ENCODE results near the gene BFSP1.

Gene BFSP1

DNA sequence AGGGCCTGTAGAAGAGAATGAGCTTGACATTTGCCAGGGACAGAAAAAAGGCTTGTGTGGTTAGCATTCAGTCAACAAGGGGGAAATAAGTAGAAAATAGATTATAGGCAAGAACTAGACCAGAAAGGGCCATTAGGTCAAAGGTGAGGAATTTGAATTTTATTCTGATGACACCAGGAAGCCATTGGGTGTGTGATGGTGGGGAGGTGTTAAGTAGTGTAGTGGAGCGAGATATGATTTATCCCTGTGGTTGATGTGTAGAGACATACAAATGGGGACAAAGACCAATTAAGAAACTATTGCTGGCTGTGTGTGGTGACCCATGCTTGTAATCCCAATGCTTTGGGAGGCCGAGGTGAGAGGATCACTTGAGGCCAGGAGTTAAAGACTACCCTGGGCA lies 49.7 kb upstream of the BFSP1 start:
- CTCF ChIA-PET = no interaction called here

DNA sequence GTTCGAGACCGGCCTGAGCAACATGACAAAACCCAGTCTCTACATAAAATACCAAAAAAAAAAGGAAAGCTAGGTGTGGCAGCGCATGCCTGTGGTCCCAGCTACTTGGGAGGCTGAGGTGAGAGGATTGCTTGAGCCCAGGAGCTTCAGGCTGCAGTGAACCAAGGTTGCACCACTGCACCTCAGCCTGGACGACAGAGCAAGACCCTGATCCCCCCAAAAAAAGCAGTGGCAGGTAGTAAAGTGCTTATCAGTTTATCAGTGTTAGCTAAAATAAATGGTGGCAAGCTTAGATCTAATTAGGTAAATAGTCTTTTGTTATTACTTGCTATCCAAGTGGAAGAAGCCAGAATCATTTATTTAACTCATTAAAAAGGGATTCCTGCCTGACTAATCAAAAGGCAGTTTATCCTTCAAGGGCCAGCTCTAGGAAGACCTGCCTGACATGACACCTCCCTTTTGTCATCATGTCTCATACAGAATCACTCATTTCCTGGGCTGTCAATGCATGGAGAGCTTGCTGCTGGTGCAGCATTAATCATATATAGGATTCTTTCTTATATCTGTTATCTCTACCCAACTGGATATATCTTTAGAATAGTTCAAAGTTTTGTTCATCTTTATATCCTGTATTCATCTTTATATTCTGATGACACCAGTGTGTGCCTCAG lies 48.3 kb upstream of the BFSP1 start:
- Histone ChIP-seq H3K27ac (ENCODE audit: extremely low read depth, low read depth, low read length) (no peak overlapping the region), H3K4me1 (ENCODE audit: control insufficient read depth, insufficient read depth, low read length) (no peaks in the 10 kb centered on the region), H3K36me3 (ENCODE audit: control insufficient read depth in 2 of 2, insufficient read depth in 1 of 2, low read length in 2 of 2) (no peaks in the 10 kb centered on the region; a peak in 1 of 3 replicates), H3K9me3 (ENCODE audit: control insufficient read depth, insufficient read depth, low read depth, low read length) (no peaks in the 10 kb centered on the region), H3K4me3 (ENCODE audit: low read depth, low read length) (no peak overlapping the region)
- ChIA-PET POLR2A (interaction anchor here (1.3 kb wide), 1 partner anchor 9 kb away, joined by 5 read pairs; the partner anchor contains the start of gene DSTN), CTCF (interaction anchor here (0.5 to 1.2 kb wide), 2 partner anchors 11 to 43 kb away, joined by 3 to 5 read pairs; no protein-coding TSS in a partner anchor)
- no peak for TF ChIP-seq ZNF777 (tag by site-specific recombination; IDR thresholded peaks at IDR 0.05; ENCODE audit: borderline replicate concordance)
- TF ChIP-seq ZBTB48 (tag by site-specific recombination; IDR thresholded peaks at IDR 0.05) = no peak
- TF ChIP-seq, protein P1, sequence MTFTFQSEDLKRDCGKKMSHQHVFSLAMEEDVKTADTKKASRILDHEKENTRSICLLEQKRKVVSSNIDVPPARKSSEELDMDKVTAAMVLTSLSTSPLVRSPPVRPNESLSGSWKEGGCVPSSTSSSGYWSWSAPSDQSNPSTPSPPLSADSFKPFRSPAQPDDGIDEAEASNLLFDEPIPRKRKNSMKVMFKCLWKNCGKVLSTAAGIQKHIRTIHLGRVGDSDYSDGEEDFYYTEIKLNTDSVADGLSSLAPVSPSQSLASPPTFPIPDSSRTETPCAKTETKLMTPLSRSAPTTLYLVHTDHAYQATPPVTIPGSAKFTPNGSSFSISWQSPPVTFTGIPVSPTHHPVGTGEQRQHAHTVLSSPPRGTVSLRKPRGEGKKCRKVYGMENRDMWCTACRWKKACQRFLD (tag by site-specific recombination; IDR thresholded peaks at IDR 0.05) = no peak

More for the DNA sequence above, 49.7 kb upstream of the BFSP1 start:
- Histone ChIP-seq H3K36me3 (ENCODE audit: control insufficient read depth in 2 of 2, insufficient read depth in 1 of 2, low read length in 2 of 2) (no peaks in the 10 kb centered on the region; a peak in 1 of 3 replicates), H3K27ac (ENCODE audit: extremely low read depth, low read depth, low read length) (no peak overlapping the region), H3K4me1 (ENCODE audit: control insufficient read depth, insufficient read depth, low read length) (peaks cover 5% of the 10 kb centered on the region; the same call in 1 of the 2 replicates), H3K9me3 (ENCODE audit: control insufficient read depth, insufficient read depth, low read depth, low read length) (no peaks in the 10 kb centered on the region), H3K4me3 (ENCODE audit: low read depth, low read length) (no peak overlapping the region)
- TF ChIP-seq SCRT2 (tag by site-specific recombination; IDR thresholded peaks at IDR 0.05) = no peak
- TF ChIP-seq GLI4 (tag by site-specific recombination; IDR thresholded peaks at IDR 0.05) = no peak
- no peak for TF ChIP-seq KLF10 (tag by site-specific recombination; IDR thresholded peaks at IDR 0.05)
- POLR2A ChIA-PET = interaction anchor here (0.7 to 1.2 kb wide), 2 partner anchors 11 to 101 kb away, joined by 3 to 6 read pairs; partner anchors contain the start of gene DSTN

DNA sequence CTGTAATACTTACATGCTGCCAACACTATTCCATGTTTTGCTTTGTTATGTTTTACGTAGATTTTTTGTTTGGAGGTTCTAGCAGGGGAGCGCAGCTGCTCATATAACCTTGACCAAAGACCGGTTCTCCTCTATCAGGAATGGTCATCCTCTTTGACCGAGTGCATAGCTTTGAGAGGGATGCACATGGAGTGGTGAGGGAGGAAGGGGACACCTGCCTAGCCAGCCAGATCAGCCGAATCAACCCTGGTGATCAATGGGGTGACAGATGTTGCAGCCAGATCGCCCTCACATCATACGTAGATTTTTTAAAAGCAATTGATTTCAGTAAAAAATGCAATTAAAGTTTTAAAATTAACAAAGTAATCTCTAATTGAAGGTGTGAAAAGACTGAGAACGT lies 45.0 kb upstream of the BFSP1 start:
- CTCF ChIA-PET = no interaction called here
- Histone ChIP-seq H3K4me1 (ENCODE audit: control insufficient read depth, insufficient read depth, low read length) (peaks cover 8% of the 10 kb centered on the region), H3K4me3 (ENCODE audit: low read depth, low read length) (no peak overlapping the region), H3K9me3 (ENCODE audit: control insufficient read depth, insufficient read depth, low read depth, low read length) (no peaks in the 10 kb centered on the region), H3K27ac (ENCODE audit: extremely low read depth, low read depth, low read length) (no peak overlapping the region), H3K36me3 (ENCODE audit: control insufficient read depth in 2 of 2, insufficient read depth in 1 of 2, low read length in 2 of 2) (no peaks in the 10 kb centered on the region)
- no peak for TF ChIP-seq ZNF561 (tag by site-specific recombination; IDR thresholded peaks at IDR 0.05; ENCODE audit: borderline replicate concordance)
- POLR2A ChIA-PET = no interaction called here

DNA sequence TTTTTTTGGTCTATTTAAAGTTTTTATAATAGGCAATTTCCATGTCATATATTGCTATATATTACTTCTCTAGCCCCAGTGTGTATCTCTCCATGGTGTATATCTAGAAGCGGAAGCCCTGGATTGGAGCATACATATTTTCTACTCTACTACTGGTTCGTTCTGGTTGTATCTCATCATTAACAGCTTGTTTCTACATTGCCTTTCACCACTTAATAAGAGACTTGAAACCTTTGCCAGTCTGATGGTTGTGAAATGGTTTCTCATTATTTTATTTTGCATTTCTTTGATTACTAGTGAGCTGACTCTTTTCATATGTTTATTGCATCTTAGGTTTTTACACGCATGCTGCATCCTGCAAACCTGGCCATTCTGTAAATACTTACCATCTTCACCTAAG lies 42.3 kb upstream of the BFSP1 start:
- Histone ChIP-seq H3K4me1 (ENCODE audit: control insufficient read depth, insufficient read depth, low read length) (peaks cover 8% of the 10 kb centered on the region), H3K9me3 (ENCODE audit: control insufficient read depth, insufficient read depth, low read depth, low read length) (no peaks in the 10 kb centered on the region), H3K36me3 (ENCODE audit: control insufficient read depth in 2 of 2, insufficient read depth in 1 of 2, low read length in 2 of 2) (no peaks in the 10 kb centered on the region), H3K27ac (ENCODE audit: extremely low read depth, low read depth, low read length) (no peak overlapping the region), H3K4me3 (ENCODE audit: low read depth, low read length) (no peak overlapping the region)
- ChIA-PET POLR2A (no interaction called here), CTCF (interaction anchor here (1.1 to 1.5 kb wide), 3 partner anchors 11 to 17 kb away, joined by 3 to 5 read pairs (median 5); no protein-coding TSS in a partner anchor)
- TF ChIP-seq ZNF175 (tag by site-specific recombination; IDR thresholded peaks at IDR 0.05) (no peak), ZNF558 (tag by site-specific recombination; IDR thresholded peaks at IDR 0.05) (no peak), ZNF184 (tag by site-specific recombination; IDR thresholded peaks at IDR 0.05) (no peak), ZNF239 (tag by site-specific recombination; IDR thresholded peaks at IDR 0.05) (no peak), ZNF610 (tag by site-specific recombination; IDR thresholded peaks at IDR 0.05; ENCODE audit: borderline replicate concordance) (no peak), ZNF133 (tag by site-specific recombination; IDR thresholded peaks at IDR 0.05) (no peak), ZNF514 (tag by site-specific recombination; IDR thresholded peaks at IDR 0.05) (no peak), KLF10 (tag by site-specific recombination; IDR thresholded peaks at IDR 0.05) (no peak), ZNF174 (tag by site-specific recombination; IDR thresholded peaks at IDR 0.05) (no peak), SCRT1 (tag by site-specific recombination; IDR thresholded peaks at IDR 0.05; ENCODE audit: borderline replicate concordance) (no peak)
- TF ChIP-seq, protein P2, sequence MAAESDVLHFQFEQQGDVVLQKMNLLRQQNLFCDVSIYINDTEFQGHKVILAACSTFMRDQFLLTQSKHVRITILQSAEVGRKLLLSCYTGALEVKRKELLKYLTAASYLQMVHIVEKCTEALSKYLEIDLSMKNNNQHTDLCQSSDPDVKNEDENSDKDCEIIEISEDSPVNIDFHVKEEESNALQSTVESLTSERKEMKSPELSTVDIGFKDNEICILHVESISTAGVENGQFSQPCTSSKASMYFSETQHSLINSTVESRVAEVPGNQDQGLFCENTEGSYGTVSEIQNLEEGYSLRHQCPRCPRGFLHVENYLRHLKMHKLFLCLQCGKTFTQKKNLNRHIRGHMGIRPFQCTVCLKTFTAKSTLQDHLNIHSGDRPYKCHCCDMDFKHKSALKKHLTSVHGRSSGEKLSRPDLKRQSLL (tag by site-specific recombination; IDR thresholded peaks at IDR 0.05) = no peak
- TF ChIP-seq, protein P3, sequence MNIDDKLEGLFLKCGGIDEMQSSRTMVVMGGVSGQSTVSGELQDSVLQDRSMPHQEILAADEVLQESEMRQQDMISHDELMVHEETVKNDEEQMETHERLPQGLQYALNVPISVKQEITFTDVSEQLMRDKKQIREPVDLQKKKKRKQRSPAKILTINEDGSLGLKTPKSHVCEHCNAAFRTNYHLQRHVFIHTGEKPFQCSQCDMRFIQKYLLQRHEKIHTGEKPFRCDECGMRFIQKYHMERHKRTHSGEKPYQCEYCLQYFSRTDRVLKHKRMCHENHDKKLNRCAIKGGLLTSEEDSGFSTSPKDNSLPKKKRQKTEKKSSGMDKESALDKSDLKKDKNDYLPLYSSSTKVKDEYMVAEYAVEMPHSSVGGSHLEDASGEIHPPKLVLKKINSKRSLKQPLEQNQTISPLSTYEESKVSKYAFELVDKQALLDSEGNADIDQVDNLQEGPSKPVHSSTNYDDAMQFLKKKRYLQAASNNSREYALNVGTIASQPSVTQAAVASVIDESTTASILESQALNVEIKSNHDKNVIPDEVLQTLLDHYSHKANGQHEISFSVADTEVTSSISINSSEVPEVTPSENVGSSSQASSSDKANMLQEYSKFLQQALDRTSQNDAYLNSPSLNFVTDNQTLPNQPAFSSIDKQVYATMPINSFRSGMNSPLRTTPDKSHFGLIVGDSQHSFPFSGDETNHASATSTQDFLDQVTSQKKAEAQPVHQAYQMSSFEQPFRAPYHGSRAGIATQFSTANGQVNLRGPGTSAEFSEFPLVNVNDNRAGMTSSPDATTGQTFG (tag by site-specific recombination; IDR thresholded peaks at IDR 0.05; ENCODE audit: borderline replicate concordance) = no peak
- TF ChIP-seq, protein P4, sequence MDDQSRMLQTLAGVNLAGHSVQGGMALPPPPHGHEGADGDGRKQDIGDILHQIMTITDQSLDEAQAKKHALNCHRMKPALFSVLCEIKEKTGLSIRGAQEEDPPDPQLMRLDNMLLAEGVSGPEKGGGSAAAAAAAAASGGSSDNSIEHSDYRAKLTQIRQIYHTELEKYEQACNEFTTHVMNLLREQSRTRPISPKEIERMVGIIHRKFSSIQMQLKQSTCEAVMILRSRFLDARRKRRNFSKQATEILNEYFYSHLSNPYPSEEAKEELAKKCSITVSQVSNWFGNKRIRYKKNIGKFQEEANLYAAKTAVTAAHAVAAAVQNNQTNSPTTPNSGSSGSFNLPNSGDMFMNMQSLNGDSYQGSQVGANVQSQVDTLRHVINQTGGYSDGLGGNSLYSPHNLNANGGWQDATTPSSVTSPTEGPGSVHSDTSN (CRISPR knock-in tag; IDR thresholded peaks at IDR 0.05) = no peak
- TF ChIP-seq, protein P5, sequence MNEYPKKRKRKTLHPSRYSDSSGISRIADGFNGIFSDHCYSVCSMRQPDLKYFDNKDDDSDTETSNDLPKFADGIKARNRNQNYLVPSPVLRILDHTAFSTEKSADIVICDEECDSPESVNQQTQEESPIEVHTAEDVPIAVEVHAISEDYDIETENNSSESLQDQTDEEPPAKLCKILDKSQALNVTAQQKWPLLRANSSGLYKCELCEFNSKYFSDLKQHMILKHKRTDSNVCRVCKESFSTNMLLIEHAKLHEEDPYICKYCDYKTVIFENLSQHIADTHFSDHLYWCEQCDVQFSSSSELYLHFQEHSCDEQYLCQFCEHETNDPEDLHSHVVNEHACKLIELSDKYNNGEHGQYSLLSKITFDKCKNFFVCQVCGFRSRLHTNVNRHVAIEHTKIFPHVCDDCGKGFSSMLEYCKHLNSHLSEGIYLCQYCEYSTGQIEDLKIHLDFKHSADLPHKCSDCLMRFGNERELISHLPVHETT (tag by site-specific recombination; IDR thresholded peaks at IDR 0.05) = no peak
